Heart left ventricle (tissue), 16 donors: Measurements from ENCODE around the gene VAX1. TPM values are rescaled to one million over a fixed set of nuclear protein-coding genes. Genes with fewer than 3 reads are reported as not detected.
"Not testable (repeated sequence)": the region's sequence is repeated elsewhere in the genome, so short reads cannot be mapped to it uniquely, and the experiment has no call there.

Experiments
- ATAC-seq, 4 donors: fragments of 200-7000 bp; cut with Tn5 transposase; one replicate each; pipeline ENCODE4 v1.9.1; 2020 to 2022; ENCODE audit warnings: moderate library complexity in 4 of 4, mild to moderate bottlenecking in 3 of 4, moderate number of reproducible peaks in 1 of 4
- DNase-seq, 5 donors: peaks; one replicate each; pipeline ENCODE4 v3.0.0-alpha.2; 2020
- H3K27ac ChIP-seq, 12 donors: fragments of 200-600 bp; sonication (generic) in 4 of 12; one replicate each; pipeline versions ENCODE4 v1.5.0 to v1.8.0; 2016 to 2022; ENCODE audit warnings: mild to moderate bottlenecking in 2 of 12
- H3K27me3 ChIP-seq, 9 donors: fragments of 200-600 bp; sonication (generic) in 2 of 9; one replicate each; pipeline versions ENCODE4 v1.5.1 to v1.8.0; 2016 to 2022; ENCODE audit warnings: mild to moderate bottlenecking in 3 of 9
- H3K36me3 ChIP-seq, 9 donors: fragments of 200-600 bp; sonication (generic) in 2 of 9; one replicate each; pipeline versions ENCODE4 v1.5.0 to v1.8.0; 2018 to 2022; ENCODE audit warnings: mild to moderate bottlenecking in 2 of 9
- H3K4me1 ChIP-seq, 12 donors: fragments of 200-600 bp; sonication (generic) in 4 of 12; one replicate each; pipeline versions ENCODE4 v1.5.0 to v1.8.0; 2016 to 2022; ENCODE audit warnings: mild to moderate bottlenecking in 3 of 12
- H3K4me3 ChIP-seq, 12 donors: fragments of 200-600 bp; sonication (generic) in 4 of 12; one replicate each; pipeline versions ENCODE4 v1.5.0 to v1.8.0; 2017 to 2022; ENCODE audit warnings: mild to moderate bottlenecking in 9 of 12, moderate library complexity in 4 of 12
- H3K9me3 ChIP-seq, 12 donors: fragments of 200-600 bp; sonication (generic) in 4 of 12; one replicate each; pipeline versions ENCODE4 v1.5.0 to v1.8.0; 2016 to 2022; ENCODE audit warnings: mild to moderate bottlenecking in 1 of 12
- CTCF ChIP-seq, 12 donors: fragments of 200-600 bp; sonication (generic) in 4 of 12; IDR thresholded peaks; one replicate each; pipeline versions ENCODE4 v1.5.0 to v1.8.0; 2018 to 2022; ENCODE audit warnings: antibody characterized with exemption in 12 of 12, mild to moderate bottlenecking in 5 of 12
- POLR2A ChIP-seq, 2 donors: fragments of 450-650 bp; IDR thresholded peaks; one replicate each; pipeline ENCODE4 v1.6.1; 2017; ENCODE audit warnings: antibody characterized with exemption in 2 of 2, mild to moderate bottlenecking in 2 of 2, moderate library complexity in 2 of 2
- whole genome bisulfite sequencing, 4 donors: extraction: QIAGEN DNeasy Blood & Tissue Kit in 2 of 4; methylation state at CpG; one replicate each; pipeline versions ENCODE4 v1.1.5 to v1.1.7; 2013 to 2018; 5-methylcytosine and 5-hydroxymethylcytosine counted together
- intact Hi-C, 10 donors: fragments of 100-400 bp; cut with DNase I; formaldehyde crosslinking; loops; one replicate each; pipeline versions ENCODE4 v1.11.1 to v1.14.2; 2022
- polyA plus RNA-seq, 2 donors: library from polyadenylated mRNA; stranded (reverse); fragments of 200-250 nt; gene quantifications; one replicate each; pipeline ENCODE4 v1.2.3, GENCODE V29; 2013
- total RNA-seq, 9 donors: library from RNA; depleted of rRNA in 2 of 9; stranded (reverse); fragments of >200 nt in 2 of 9; fragmentation: NEBNext Ultra II Directional in 3 of 9; extraction: Animal tissue kit (Norgen Biotek cat#: 25700) in 3 of 9; gene quantifications; one replicate each; pipeline versions ENCODE4 v1.1.0 to v1.2.4, GENCODE V29; 2016 to 2023
- donor health status: ischemic (EF 13 %, LVEDD 7.1; RV severe dilation, severe dysfunction).
- donor health status: healthy with polysubstance abuse.
- donor health status: DM: no; HTN: yes; CAD: no.
- donor health status: DM: no; HTN: no; CAD: no.
- donor health status: ischemic (EF 25% LVEDD 6.9; RV normal size, moderate dysfunction).
- donor health status: ischemic (EF 25% LVEDD 5.7; RV mildly dilated, moderate dysfunction).
- donor health status: healthy.
- donor health status: DM: yes; HTN: yes; CAD: no.
- donor health status: ischemic (EF 35%, LVEDD 5.7; RV mildly dilated, moderate dysfunction).
- donor health status: nonischemic (EF 11% LVEDD 7.7; RV severe dilation, severe dysfunction).
- donor health status: DM: yes; HTN: yes; CAD: no.
- donor health status: PGD.
- donor health status: ischemic (EF 29% LVEDD 5.4; RV normal size, mild dysfunction).
- donor health status: nonischemic (EF 23%, LVEDD 6.1; RV moderate dilation, normal function).

The VAX1 gene
- total and polyA plus RNA-seq, 11 donors, result not detected

DNA sequence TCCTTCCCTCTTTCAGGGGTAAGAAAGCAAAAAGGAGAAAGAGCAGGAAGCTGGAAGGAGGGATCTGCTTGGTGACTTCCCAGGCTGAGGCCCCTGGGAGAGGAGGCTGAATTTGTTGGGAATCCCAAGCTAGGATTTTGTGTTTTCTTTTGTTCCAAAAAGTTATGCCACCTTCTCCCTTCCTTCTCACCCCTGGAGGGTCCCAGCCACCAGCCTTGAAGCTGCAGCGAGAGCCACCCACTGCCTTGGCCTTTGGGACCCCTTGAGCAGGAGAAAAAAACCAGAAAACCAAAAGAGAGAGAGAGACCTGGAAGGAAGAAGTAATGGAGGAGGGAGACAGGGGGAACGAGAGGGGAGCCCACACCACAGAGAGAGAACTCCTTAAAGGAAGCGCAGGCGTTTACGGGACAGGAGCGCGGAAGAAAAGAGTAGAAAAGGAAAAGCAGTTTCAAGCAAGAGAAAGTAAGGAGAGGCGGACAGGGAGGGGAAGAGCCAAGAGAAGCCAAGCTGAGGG lies 7.2 kb downstream of the VAX1 start:
- Histone ChIP-seq H3K4me3 (peak overlapping the region in 8 of 12 donors; percentile 5 to 36 (median 18)), H3K27me3 (peaks cover 52 to 98% (median 81%) of the 10 kb centered on the region in 9 donors), H3K9me3 (no peaks in the 10 kb centered on the region), H3K4me1 (peaks cover 0 to 35% (median 14%) of the 10 kb centered on the region in 12 donors), H3K36me3 (no peaks in the 10 kb centered on the region), H3K27ac (no peak overlapping the region)
- TF ChIP-seq POLR2A (IDR thresholded peaks at IDR 0.05), result no peak
- no peak for TF ChIP-seq CTCF (IDR thresholded peaks at IDR 0.05)
- no peak for DNase-seq
- no peak for ATAC-seq
- intact Hi-C loops, result no loop called here
- WGBS, 4 donors, result 15 to 25% (median 17%) methylated on average over 8 of the region's 8 CpGs

- ATAC-seq, result no peak
- Histone ChIP-seq H3K4me1 (peaks cover 0 to 35% (median 14%) of the 10 kb centered on the region in 12 donors), H3K27ac (no peak overlapping the region), H3K36me3 (no peaks in the 10 kb centered on the region), H3K27me3 (peaks cover 48 to 96% (median 79%) of the 10 kb centered on the region in 9 donors), H3K9me3 (no peaks in the 10 kb centered on the region), H3K4me3 (no peak overlapping the region)
- no peak for DNase-seq
- TF ChIP-seq CTCF (IDR thresholded peaks at IDR 0.05) (no peak), POLR2A (IDR thresholded peaks at IDR 0.05) (no peak)
- WGBS, 4 donors, result 52 to 74% (median 68%) methylated on average over 2 of the region's 2 CpGs
- intact Hi-C loops, result no loop called here
Measured at GRCh38 chr10:117130346-117130745, 7.7 kb downstream of the VAX1 start.

GRCh38 chr10:117126645-117127044 lies 11.4 kb downstream of the VAX1 start:
- DNase-seq, H3K4me3 ChIP-seq, H3K27ac ChIP-seq, H3K9me3 ChIP-seq, H3K4me1 ChIP-seq, ATAC-seq, H3K36me3 ChIP-seq, intact Hi-C loops: not testable (repeated sequence)
- WGBS, 4 donors, result 90 to 95% (median 94%) methylated on average over 12 to 17 of the region's 23 CpGs
- H3K27me3 ChIP-seq, result peaks cover 16 to 81% (median 55%) of the 10 kb centered on the region in 9 donors

DNA sequence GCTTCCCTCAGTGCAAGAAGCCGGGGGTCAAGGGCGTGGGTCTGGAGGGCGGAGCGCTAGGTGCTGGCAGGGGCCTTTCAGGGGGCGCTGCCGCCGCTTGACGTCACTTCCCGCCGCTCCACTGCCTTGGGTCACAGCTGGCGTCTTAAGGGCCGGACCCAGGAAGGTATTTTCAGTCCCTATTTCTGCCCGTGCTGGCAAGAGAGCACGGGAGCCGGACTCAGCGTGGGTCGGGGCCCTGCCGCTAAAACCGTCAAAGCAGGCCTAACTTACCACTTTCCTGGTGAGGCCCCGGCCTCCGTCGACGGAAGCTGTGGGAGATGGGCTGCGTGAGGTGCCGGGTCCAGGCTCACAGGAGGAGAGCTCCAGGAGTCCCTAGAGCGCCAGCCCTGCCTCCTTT lies 12.0 kb downstream of the VAX1 start:
- no peak overlapping the region for H3K4me3 ChIP-seq
- H3K4me1 ChIP-seq, result peaks cover 0 to 2% (median 0%) of the 10 kb centered on the region in 12 donors
- no peak for TF ChIP-seq CTCF (IDR thresholded peaks at IDR 0.05)
- no peak for TF ChIP-seq POLR2A (IDR thresholded peaks at IDR 0.05)
- H3K9me3 ChIP-seq, result no peaks in the 10 kb centered on the region
- 45 to 57% (median 53%) methylated on average over 7 to 26 of the region's 26 CpGs for WGBS, 4 donors
- intact Hi-C loops, result no loop called here
- peaks cover 10 to 75% (median 49%) of the 10 kb centered on the region in 9 donors for H3K27me3 ChIP-seq
- DNase-seq (peak in 1 of 5 donors; percentile 57), ATAC-seq (no peak)
- no peaks in the 10 kb centered on the region for H3K36me3 ChIP-seq
- no peak overlapping the region for H3K27ac ChIP-seq

- Histone ChIP-seq H3K4me1 (no peaks in the 10 kb centered on the region), H3K36me3 (no peaks in the 10 kb centered on the region), H3K9me3 (no peaks in the 10 kb centered on the region), H3K27ac (no peak overlapping the region), H3K4me3 (no peak overlapping the region), H3K27me3 (peaks cover 0 to 37% (median 4%) of the 10 kb centered on the region in 9 donors)
- intact Hi-C loops, result no loop called here
- TF ChIP-seq CTCF (IDR thresholded peaks at IDR 0.05), result peak in 2 of 12 donors; percentile 9
- TF ChIP-seq POLR2A (IDR thresholded peaks at IDR 0.05), result no peak
- ATAC-seq, result no peak
- no peak for DNase-seq
- WGBS, 4 donors, result 27 to 44% (median 37%) methylated on average over 1 of the region's 1 CpG
Measured at GRCh38 chr10:117112220-117112619, 25.9 kb downstream of the VAX1 start.
